Fibroblast of pulmonary artery (primary cell): Measurements from ENCODE around the gene RRM1.

ENCODE experiments used
- DNase-seq: peaks from one replicate; pipeline ENCODE4 v3.0.0-alpha.2; 2010; ENCODE audit warnings: low read depth
- H3K4me3 ChIP-seq: replicated peaks from 2 replicates; pipeline ENCODE4 v1.5.1; 2011; ENCODE audit warnings: low read depth, mild to moderate bottlenecking, control low read depth, low read length, moderate library complexity
- CTCF ChIP-seq: IDR thresholded peaks from 2 replicates; pipeline ENCODE4 v1.5.1; 2011; ENCODE audit warnings: mild to moderate bottlenecking, control low read depth, low read length, inconsistent platforms; ENCODE audit errors: missing control alignments

The RRM1 gene

GRCh38 chr11:4059424-4059823 lies 35.2 kb upstream of the RRM1 start:
- H3K4me3 ChIP-seq, result no peak overlapping the region
- no peak for TF ChIP-seq CTCF
- DNase-seq, result no peak

DNA sequence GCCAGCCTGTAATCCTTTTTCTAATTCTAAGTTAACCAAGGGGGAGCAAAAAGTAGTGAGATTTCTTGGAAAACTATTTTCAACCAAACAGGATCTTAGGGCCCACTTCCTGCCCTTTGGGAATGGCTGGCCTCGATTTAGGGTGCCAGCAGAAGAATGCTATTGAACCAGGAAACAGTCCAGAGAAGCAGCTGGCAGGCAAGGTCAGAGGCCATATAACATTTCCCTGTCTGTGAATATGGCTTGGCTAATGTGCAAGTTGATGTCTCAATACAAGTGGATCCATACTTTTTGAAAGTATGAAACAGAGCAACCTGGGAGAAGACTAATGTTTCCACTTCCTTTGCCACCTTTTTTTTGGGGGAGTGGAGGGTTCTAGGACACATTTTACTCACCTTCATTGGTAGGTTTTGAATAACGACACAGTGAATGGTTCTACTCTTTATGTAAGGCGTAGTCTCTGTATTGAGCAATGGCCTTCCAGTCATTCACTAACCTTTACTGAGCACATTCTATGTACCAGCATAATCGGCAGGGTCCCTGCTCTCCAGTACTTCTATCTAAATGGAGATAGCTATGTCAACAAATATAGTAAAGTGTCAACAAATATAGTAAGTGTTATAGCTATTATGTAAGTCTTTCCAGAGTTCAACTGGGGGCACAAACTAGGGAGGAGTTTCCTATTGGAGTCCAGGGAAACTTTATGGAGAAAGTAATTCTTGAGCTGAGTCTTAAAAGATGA lies 34.2 kb upstream of the RRM1 start:
- TF ChIP-seq CTCF, result no peak
- DNase-seq, result no peak
- H3K4me3 ChIP-seq, result no peak overlapping the region

DNA sequence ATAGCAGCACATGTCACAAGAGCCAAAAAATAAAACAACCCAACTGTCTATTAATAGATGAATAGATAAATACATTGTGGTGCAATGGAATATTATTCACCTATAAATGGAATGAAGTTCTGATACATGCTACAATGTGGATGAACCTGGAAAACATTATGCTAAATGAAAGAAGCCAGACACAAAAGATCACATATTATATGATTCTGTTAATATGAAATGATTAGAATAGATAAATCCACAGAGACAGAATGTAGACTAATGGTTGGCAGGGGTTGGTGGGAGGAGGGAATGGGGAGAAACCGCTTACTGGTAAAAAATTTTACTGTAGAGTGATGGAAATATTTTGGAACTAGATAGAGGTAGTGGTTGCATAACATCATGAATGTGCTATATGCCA lies 32.9 kb upstream of the RRM1 start:
- no peak for DNase-seq
- TF ChIP-seq CTCF, result no peak
- H3K4me3 ChIP-seq, result no peak overlapping the region

DNA sequence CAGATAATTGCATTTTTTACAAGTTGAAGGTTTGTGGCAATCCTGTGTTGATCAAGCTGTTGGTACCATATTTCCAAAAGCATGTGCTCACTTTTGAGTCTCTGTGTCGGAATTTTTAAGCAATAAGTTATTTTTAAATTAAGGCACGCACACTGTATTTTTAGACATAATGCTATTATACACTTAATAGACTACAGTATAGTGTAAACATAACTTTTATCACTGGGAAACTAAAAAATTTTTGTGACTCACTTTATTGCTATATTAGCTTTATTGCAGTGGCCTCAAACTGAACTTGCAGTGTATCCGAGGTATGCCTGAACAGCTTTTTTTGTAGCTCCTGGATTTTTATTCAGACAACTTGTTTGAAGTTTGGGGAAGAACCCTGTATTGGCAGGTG lies 31.3 kb upstream of the RRM1 start:
- no peak for DNase-seq
- TF ChIP-seq CTCF, result no peak

DNA sequence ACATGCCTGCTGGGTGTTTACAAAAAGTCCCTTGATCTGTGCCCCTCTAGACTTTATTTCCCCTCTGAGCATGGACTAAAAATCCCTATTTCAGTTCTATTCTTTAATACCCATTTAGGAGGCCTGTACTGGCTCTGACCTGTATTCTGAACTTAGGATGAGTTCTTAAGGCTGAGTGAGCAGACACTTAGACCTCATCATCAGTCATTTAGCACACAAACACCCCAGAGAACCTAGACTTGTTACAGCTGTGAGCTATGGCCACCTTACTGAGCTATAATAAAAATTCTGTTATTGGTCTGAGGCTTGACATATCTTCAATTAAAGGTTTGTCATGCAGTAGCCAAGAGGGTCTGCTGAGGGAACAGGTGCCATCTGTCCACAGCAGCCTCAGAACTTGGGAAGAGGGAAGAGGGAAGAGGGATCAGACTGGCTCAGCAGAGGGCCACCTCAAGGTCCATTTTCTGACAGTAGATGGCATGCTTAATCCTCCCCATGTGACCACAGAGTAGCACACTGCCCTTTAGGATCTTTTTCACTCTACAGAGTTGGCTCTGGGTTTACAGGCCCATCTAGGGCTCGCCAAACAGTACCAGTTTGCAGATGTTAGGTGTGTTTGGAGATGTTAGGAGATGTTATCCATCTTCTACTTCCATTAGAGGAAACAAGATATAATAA lies 30.2 kb upstream of the RRM1 start:
- TF ChIP-seq CTCF, result no peak
- no peak overlapping the region for H3K4me3 ChIP-seq
- DNase-seq, result no peak

More for the DNA sequence above, 31.3 kb upstream of the RRM1 start:
- no peak overlapping the region for H3K4me3 ChIP-seq

- no peak overlapping the region for H3K4me3 ChIP-seq
- DNase-seq, result no peak
- TF ChIP-seq CTCF, result no peak
Measured at GRCh38 chr11:4065086-4065485, 29.5 kb upstream of the RRM1 start.
